ENCODE data around the gene KCNA1.

Gene KCNA1

DNA sequence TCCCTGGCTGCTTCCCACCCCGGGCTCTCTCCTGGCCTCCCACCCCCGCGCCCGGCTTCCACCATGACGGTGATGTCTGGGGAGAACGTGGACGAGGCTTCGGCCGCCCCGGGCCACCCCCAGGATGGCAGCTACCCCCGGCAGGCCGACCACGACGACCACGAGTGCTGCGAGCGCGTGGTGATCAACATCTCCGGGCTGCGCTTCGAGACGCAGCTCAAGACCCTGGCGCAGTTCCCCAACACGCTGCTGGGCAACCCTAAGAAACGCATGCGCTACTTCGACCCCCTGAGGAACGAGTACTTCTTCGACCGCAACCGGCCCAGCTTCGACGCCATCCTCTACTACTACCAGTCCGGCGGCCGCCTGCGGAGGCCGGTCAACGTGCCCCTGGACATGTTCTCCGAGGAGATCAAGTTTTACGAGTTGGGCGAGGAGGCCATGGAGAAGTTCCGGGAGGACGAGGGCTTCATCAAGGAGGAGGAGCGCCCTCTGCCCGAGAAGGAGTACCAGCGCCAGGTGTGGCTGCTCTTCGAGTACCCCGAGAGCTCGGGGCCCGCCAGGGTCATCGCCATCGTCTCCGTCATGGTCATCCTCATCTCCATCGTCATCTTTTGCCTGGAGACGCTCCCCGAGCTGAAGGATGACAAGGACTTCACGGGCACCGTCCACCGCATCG, 1.8 kb downstream of the KCNA1 start:
- TF ChIP-seq, protein P1, sequence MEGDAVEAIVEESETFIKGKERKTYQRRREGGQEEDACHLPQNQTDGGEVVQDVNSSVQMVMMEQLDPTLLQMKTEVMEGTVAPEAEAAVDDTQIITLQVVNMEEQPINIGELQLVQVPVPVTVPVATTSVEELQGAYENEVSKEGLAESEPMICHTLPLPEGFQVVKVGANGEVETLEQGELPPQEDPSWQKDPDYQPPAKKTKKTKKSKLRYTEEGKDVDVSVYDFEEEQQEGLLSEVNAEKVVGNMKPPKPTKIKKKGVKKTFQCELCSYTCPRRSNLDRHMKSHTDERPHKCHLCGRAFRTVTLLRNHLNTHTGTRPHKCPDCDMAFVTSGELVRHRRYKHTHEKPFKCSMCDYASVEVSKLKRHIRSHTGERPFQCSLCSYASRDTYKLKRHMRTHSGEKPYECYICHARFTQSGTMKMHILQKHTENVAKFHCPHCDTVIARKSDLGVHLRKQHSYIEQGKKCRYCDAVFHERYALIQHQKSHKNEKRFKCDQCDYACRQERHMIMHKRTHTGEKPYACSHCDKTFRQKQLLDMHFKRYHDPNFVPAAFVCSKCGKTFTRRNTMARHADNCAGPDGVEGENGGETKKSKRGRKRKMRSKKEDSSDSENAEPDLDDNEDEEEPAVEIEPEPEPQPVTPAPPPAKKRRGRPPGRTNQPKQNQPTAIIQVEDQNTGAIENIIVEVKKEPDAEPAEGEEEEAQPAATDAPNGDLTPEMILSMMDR (IDR thresholded peaks at IDR 0.05; ENCODE audit: extremely low read depth, missing control alignments) = no peak
- no peak for DNase-seq (ENCODE audit: low spot score)

DNA sequence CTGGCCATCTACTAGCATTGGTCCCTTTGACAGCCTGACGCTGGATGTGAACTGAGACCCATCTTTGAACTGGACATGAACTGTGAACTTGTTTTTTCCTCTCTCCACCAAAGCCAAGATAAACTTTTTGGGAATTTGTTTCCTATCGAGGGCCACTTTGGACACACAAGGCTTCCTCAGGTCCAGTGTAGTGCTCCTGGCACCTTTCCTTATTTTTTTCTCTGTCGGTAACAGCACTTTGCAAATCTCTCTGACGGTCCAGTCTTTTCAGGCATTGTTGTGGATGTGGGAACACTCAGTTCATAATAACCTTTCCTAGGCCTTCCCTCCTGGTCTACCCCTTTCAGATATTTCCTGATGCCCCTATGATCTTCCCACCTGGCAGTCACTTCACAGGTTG, 5.0 kb downstream of the KCNA1 start:
- TF ChIP-seq, protein P1 (IDR thresholded peaks at IDR 0.05; ENCODE audit: extremely low read depth, missing control alignments) = no peak
- no peak for DNase-seq (ENCODE audit: low spot score)

DNA sequence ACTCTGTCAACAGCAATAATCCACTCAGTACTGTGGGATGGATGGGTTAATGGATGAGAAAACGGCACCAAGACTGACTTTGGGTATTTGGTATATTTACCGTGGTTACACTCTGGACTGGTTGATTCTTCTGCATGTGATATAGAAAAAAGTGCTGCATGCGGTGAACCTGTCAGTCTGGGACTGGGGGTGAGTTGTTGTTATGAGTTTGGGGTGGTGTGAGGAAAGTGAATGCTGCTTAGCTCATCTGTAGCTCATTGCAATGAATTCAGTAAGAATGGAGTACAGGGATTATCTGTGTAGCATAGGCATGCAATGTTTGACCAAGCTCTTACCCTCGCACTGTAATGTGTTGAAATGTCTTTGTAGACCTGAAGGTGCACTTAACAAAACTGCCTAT, 6.0 kb downstream of the KCNA1 start:
- TF ChIP-seq, protein P1 (IDR thresholded peaks at IDR 0.05; ENCODE audit: extremely low read depth, missing control alignments) = no peak
- no peak for DNase-seq (ENCODE audit: low spot score)

DNA sequence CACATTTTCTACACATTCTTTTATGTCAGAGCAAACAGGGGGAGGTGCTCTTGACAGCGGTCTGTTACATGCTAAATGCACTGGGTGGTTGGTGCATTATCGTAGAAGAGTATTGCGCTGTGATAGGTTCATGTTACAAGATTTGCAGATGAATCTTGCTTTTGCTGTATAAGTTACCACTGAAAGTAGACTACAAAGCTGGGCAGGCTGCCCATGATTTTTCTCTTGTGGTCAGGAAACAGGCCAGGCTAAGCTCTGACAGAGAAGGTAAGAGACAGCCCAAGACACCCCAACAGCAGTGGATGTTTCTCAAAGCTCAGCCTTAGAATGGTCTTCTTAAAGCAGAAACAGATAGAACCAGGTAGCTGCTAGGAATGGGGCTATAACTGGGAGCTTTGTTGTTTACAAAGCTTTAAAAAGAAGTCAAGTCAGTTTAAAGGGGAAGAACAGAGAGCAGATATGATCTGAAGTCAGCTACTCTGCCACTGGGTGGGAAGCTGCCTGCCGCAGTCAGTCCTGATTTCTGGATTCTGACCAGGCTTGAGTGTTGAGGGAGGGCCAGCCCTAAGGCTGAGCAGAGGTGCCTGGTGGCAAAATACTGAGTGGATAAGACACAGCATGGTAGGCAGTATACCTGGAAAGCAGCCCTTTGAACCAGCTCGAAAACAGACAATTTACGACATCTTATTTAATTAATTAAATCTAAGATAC, 9.4 kb downstream of the KCNA1 start:
- no peak for DNase-seq (ENCODE audit: low spot score)
- TF ChIP-seq, protein P1 (IDR thresholded peaks at IDR 0.05; ENCODE audit: extremely low read depth, missing control alignments) = no peak

DNA sequence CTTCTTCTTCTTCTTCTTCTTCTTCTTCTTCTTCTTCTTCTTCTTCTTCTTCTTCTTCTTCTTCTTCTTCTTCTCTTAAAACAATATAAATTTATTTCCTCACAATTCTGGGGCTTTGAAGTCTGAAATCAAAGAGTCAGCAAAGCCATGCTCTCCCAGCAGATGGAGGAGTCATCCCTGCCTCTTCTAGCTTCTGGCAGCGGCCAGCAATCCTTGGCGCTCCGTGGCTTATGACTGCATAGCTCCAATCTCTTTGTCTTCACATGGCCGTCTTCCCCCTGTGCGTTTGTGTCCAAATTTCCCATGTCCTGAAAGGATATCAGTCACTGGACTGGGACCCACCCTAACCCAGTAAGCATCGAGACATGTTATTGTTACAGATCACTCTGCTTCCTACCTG, 22.9 kb downstream of the KCNA1 start:
- TF ChIP-seq, protein P1 (IDR thresholded peaks at IDR 0.05; ENCODE audit: extremely low read depth, missing control alignments) = no peak
- DNase-seq (ENCODE audit: low spot score) = no peak

DNA sequence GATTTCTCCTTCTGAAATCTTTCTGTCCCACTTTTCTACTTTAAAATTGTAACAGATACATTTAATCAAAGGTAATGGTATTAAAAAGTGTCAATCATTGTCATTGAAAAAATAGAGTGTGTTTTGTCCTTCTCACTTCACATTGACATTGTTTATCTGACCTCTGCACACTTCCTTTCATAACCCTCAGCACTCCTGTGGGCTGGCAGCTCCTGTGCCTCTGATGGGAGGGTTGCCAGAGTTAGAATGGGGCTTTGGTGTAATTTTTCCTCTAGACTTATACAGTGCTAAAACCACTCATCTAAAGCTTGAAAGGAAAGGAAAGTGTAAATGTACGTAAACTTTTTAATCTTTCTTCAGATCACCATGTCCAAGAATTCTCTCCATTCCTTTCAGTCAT, 23.7 kb downstream of the KCNA1 start:
- no peak for DNase-seq (ENCODE audit: low spot score)
- TF ChIP-seq, protein P1 (IDR thresholded peaks at IDR 0.05; ENCODE audit: extremely low read depth, missing control alignments) = no peak

DNA sequence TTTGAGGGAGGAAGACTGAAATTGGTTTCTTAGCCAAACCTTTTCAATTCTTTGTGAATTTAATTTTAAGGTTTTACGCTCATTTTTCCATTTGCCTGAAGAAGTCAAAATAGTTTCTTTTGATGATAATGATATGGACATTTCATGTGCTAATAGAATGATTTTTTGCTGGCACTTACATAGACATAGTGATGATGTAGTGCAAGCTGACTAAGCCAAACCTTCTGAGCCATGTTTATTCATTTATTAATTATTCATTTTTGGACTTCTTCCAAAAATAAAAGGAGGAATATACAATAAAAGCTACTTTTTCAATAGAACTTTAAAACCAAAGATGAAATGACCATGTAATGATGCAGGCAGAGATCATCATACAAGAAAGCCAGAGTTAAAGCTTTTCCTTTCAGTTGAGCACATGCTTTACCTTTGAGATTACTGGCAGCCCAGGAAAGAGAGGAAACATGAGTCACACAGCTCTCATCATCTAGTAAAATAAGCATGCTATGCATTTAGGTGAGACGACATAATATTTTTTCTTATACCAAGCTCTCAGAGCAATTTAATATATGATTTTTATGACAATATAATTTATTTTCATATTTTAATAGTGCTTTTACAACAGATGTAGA, 24.8 kb downstream of the KCNA1 start:
- no peak for DNase-seq (ENCODE audit: low spot score)

More for the DNA sequence above, 24.8 kb downstream of the KCNA1 start:
- TF ChIP-seq, protein P1 (IDR thresholded peaks at IDR 0.05; ENCODE audit: extremely low read depth, missing control alignments) = no peak
